OCI-LY1 (cell line): ENCODE measurements around the gene CACNG7.

Experiments used
- EZH2 ChIP-seq: fragments of 200-600 bp; sonication (generic), shearing (Covaris generic); IDR thresholded peaks from 2 replicates; pipeline ENCODE4 v1.8.0; 2017; ENCODE audit warnings: borderline replicate concordance, mixed run types, mild to moderate bottlenecking, antibody characterized with exemption, low read length, moderate library complexity, mixed read lengths
- TF ChIP-seq, protein P1 (sequence below): fragments of 200-600 bp; sonication (generic), shearing (Covaris generic); IDR thresholded peaks from 2 replicates; pipeline ENCODE4 v1.5.1; 2017; ENCODE audit warnings: mild to moderate bottlenecking, antibody characterized with exemption, low read length, moderate library complexity, mixed read lengths

DNA sequence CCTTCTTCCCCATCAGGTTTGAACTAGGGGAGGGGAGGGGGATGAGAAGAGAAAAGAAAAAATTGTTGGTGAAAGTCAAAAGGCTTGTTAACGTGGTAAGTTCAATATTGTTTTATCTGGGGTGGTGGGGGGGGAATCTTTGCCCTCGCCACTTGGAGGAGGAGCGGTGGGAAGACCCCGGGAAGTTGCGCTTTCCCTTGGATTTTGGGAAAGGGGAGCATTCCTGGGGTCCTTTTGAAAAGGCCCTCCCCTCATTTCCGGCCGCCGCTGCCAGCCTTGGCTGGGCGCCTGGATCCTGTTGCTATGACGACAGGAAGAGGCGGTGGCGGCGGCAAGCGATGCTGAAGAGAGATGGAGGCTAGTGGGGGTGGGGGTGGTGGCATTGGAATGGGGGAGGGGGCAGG lies 49.1 kb downstream of the CACNG7 start:
- TF ChIP-seq, protein P1, sequence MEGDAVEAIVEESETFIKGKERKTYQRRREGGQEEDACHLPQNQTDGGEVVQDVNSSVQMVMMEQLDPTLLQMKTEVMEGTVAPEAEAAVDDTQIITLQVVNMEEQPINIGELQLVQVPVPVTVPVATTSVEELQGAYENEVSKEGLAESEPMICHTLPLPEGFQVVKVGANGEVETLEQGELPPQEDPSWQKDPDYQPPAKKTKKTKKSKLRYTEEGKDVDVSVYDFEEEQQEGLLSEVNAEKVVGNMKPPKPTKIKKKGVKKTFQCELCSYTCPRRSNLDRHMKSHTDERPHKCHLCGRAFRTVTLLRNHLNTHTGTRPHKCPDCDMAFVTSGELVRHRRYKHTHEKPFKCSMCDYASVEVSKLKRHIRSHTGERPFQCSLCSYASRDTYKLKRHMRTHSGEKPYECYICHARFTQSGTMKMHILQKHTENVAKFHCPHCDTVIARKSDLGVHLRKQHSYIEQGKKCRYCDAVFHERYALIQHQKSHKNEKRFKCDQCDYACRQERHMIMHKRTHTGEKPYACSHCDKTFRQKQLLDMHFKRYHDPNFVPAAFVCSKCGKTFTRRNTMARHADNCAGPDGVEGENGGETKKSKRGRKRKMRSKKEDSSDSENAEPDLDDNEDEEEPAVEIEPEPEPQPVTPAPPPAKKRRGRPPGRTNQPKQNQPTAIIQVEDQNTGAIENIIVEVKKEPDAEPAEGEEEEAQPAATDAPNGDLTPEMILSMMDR = no peak
- no peak for TF ChIP-seq EZH2
